HL-60 (cell line): ENCODE measurements around the gene SLC1A5.

Experiments used
- POLR2AphosphoS5 ChIP-seq: IDR thresholded peaks from 2 replicates; pipeline ENCODE4 v1.6.1; 2012; ENCODE audit warnings: low read depth
- SPI1 ChIP-seq: IDR thresholded peaks from 2 replicates; pipeline ENCODE4 v1.6.1; 2012; ENCODE audit warnings: low read depth, mild to moderate bottlenecking, borderline replicate concordance
- TF ChIP-seq, protein P1 (sequence below): IDR thresholded peaks from one replicate; pipeline ENCODE4 v1.5.1; 2011; ENCODE audit warnings: low read length, control low read depth, inconsistent platforms; ENCODE audit not compliant: insufficient read depth
- TF ChIP-seq, protein P2 (sequence below): IDR thresholded peaks from 2 replicates; pipeline ENCODE4 v1.6.1; 2012; ENCODE audit warnings: low read depth; ENCODE audit not compliant: insufficient replicate concordance

DNA sequence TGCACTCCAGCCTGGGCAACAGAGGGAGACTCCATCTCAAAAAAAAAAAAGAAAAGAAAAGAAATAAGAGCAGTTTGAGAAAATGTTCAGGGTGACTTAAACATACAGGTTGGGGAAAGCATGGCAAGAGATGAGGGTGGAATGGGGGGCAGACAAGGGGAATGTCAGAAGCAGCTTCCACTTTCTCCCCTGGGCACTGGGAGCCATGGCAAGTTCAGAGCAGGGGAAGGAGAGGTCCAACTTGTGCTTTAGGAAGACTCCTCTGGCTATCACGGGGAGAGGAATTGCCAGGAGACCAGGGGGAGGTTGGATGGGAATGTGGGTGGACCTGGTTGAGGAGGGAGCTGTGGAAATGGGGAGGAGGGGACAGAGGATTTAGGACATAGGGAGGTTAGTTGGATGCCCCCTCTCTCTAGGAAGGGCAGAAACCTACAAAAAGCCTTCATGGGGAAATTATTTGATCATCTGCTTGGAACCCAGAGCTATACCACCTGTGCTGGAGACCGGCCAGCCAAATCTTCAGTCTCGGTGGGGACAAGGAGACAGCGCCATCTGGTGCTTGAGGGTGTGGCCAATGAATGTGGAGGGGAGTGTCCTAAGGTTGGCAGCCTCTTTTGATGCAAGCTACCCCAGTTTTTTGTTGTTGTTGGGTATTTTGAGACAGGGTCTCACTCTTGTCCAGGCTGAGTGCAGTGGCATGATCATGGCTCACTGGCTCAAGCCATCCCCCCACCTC, 34.8 kb downstream of the SLC1A5 start:
- TF ChIP-seq, protein P1, sequence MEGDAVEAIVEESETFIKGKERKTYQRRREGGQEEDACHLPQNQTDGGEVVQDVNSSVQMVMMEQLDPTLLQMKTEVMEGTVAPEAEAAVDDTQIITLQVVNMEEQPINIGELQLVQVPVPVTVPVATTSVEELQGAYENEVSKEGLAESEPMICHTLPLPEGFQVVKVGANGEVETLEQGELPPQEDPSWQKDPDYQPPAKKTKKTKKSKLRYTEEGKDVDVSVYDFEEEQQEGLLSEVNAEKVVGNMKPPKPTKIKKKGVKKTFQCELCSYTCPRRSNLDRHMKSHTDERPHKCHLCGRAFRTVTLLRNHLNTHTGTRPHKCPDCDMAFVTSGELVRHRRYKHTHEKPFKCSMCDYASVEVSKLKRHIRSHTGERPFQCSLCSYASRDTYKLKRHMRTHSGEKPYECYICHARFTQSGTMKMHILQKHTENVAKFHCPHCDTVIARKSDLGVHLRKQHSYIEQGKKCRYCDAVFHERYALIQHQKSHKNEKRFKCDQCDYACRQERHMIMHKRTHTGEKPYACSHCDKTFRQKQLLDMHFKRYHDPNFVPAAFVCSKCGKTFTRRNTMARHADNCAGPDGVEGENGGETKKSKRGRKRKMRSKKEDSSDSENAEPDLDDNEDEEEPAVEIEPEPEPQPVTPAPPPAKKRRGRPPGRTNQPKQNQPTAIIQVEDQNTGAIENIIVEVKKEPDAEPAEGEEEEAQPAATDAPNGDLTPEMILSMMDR, result peak; percentile 63
- TF ChIP-seq POLR2AphosphoS5, result no peak
- TF ChIP-seq, protein P2, sequence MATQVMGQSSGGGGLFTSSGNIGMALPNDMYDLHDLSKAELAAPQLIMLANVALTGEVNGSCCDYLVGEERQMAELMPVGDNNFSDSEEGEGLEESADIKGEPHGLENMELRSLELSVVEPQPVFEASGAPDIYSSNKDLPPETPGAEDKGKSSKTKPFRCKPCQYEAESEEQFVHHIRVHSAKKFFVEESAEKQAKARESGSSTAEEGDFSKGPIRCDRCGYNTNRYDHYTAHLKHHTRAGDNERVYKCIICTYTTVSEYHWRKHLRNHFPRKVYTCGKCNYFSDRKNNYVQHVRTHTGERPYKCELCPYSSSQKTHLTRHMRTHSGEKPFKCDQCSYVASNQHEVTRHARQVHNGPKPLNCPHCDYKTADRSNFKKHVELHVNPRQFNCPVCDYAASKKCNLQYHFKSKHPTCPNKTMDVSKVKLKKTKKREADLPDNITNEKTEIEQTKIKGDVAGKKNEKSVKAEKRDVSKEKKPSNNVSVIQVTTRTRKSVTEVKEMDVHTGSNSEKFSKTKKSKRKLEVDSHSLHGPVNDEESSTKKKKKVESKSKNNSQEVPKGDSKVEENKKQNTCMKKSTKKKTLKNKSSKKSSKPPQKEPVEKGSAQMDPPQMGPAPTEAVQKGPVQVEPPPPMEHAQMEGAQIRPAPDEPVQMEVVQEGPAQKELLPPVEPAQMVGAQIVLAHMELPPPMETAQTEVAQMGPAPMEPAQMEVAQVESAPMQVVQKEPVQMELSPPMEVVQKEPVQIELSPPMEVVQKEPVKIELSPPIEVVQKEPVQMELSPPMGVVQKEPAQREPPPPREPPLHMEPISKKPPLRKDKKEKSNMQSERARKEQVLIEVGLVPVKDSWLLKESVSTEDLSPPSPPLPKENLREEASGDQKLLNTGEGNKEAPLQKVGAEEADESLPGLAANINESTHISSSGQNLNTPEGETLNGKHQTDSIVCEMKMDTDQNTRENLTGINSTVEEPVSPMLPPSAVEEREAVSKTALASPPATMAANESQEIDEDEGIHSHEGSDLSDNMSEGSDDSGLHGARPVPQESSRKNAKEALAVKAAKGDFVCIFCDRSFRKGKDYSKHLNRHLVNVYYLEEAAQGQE, result no peak
- no peak for TF ChIP-seq SPI1
